ENCODE data around the gene ADAMTS17. TPM values are rescaled to one million over a fixed set of nuclear protein-coding genes. Genes with fewer than 3 reads are reported as not detected.

The ADAMTS17 gene
- total and polyA plus RNA-seq, 9 of the 15 experiments (the other 6 are each of a cell fraction or from before 2014, with no cell fraction given): 0.01 to 0.14 (median 0.07) TPM; not detected in 6

GRCh38 chr15:100180921-100181320, 160.9 kb downstream of the ADAMTS17 start (continued):
- TF ChIP-seq MGA (IDR thresholded peaks at IDR 0.05) (no peak), ZBTB8A (IDR thresholded peaks at IDR 0.05; ENCODE audit: partially characterized antibody) (no peak)
